K562 (cell line): ENCODE measurements around the gene PTCRA. TPM values are rescaled to one million over a fixed set of nuclear protein-coding genes. Genes with fewer than 3 reads are reported as not detected.

Experiments
- ATAC-seq: fragments of 200-7000 bp; cut with Tn5 transposase; 3 replicates; pipeline ENCODE4 v1.9.1; 2020; ENCODE audit warnings: moderate library complexity
- BruUV-seq: library from RNA; stranded (reverse); fragments of 400-500 nt; replicated peaks from 2 replicates; lab custom pipeline; 2021; lab: Mats Ljungman, UMichigan
- CTCF ChIA-PET: fragments of 300-600 bp; formaldehyde crosslinking; extraction: SDS; loops from one replicate; lab custom pipeline; 2021; ENCODE audit warnings: low intra/inter-chr PET ratio; lab: Yijun Ruan, JAX
- POLR2A ChIA-PET: fragments of 300-600, 350-650 bp; sonication (Branson Sonifier 250); formaldehyde crosslinking; extraction: SDS; loops from one replicate; lab custom pipeline; 2021; ENCODE audit warnings: antibody characterized with exemption, inconsistent platforms; lab: Yijun Ruan, JAX
- DNase-seq, 4 experiments: peaks; one replicate each; pipeline versions ENCODE4 v3.0.0 to v3.0.0-alpha.2; 2011 to 2018; ENCODE audit warnings: low spot score in 3 of 4, mixed read lengths in 3 of 4; ENCODE audit errors: extremely low read depth in 1 of 4
- FAIRE-seq: peaks from 2 replicates; lab custom pipeline; 2011; peaks lifted over from hg19 to GRCh38; lab: Jason Lieb, UNC
- H2AFZ ChIP-seq: 2 replicates; pipeline ENCODE4 v1.6.0; 2011; ENCODE audit warnings: low read depth, low read length, control low read depth, inconsistent platforms
- H3K27ac ChIP-seq: fragments of 200-600 bp; 3 replicates; pipeline ENCODE4 v1.8.0; 2011; ENCODE audit warnings: low read depth, mild to moderate bottlenecking, control low read depth, inconsistent platforms, low read length, moderate library complexity, mixed read lengths; ENCODE audit errors: extremely low read depth
- H3K27me3 ChIP-seq, 2 experiments: fragments of 300-600 bp in 1 of 2; 2 replicates in 1 of 2; 3 replicates in 1 of 2; pipeline versions ENCODE4 v1.6.0 to v1.8.0; 2011; ENCODE audit warnings: inconsistent platforms in 2 of 2, low read length in 2 of 2, mild to moderate bottlenecking in 1 of 2, mixed read lengths in 1 of 2, moderate library complexity in 1 of 2; ENCODE audit not compliant: control insufficient read depth in 2 of 2, insufficient read depth in 2 of 2
- H3K36me3 ChIP-seq: fragments of 300-600 bp; 3 replicates; pipeline ENCODE4 v1.8.0; 2011; ENCODE audit warnings: mild to moderate bottlenecking, low read length, inconsistent platforms; ENCODE audit not compliant: control insufficient read depth, insufficient read depth
- H3K4me1 ChIP-seq, 2 experiments: fragments of 200-600 bp in 1 of 2; replicated peaks in 1 of 2; 2 replicates in 1 of 2; 3 replicates in 1 of 2; pipeline versions ENCODE4 v1.5.1 to v1.8.0; 2011; ENCODE audit warnings: inconsistent platforms in 2 of 2, low read length in 2 of 2, mild to moderate bottlenecking in 1 of 2, mixed read lengths in 1 of 2, moderate library complexity in 1 of 2; ENCODE audit not compliant: control insufficient read depth in 2 of 2, insufficient read depth in 2 of 2
- H3K4me2 ChIP-seq: 2 replicates; pipeline ENCODE4 v1.6.1; 2011; ENCODE audit warnings: low read length, control low read depth, inconsistent platforms, mixed read lengths; ENCODE audit not compliant: insufficient read depth
- H3K4me3 ChIP-seq: fragments of 200-600 bp; sonication (generic), shearing (Covaris generic); 2 replicates; pipeline ENCODE4 v1.5.1; 2016; ENCODE audit warnings: control low read depth, inconsistent platforms
- H3K79me2 ChIP-seq: fragments of 200-600 bp; 3 replicates; pipeline ENCODE4 v1.8.0; 2011; ENCODE audit warnings: low read length, inconsistent platforms; ENCODE audit not compliant: control insufficient read depth, insufficient read depth
- H3K9ac ChIP-seq, 2 experiments: 2 replicates each; pipeline versions ENCODE4 v1.6.0 to v1.6.1; 2011; ENCODE audit warnings: low read depth in 2 of 2, low read length in 2 of 2, control low read depth in 1 of 2, inconsistent platforms in 1 of 2, mild to moderate bottlenecking in 1 of 2, mixed read lengths in 1 of 2; ENCODE audit not compliant: insufficient read depth in 1 of 2
- H3K9me1 ChIP-seq: one replicate; pipeline ENCODE4 v1.6.0; 2011; ENCODE audit warnings: inconsistent platforms, mild to moderate bottlenecking, low read length, moderate library complexity; ENCODE audit not compliant: control insufficient read depth, insufficient read depth
- H3K9me3 ChIP-seq: replicated peaks from 2 replicates; pipeline ENCODE4 v1.5.1; 2011; ENCODE audit warnings: low read depth, low read length, inconsistent platforms; ENCODE audit not compliant: control insufficient read depth, insufficient read depth
- H4K20me1 ChIP-seq: replicated peaks from 2 replicates; pipeline ENCODE4 v1.6.1; 2011; ENCODE audit warnings: low read length, inconsistent platforms, mixed read lengths; ENCODE audit not compliant: control insufficient read depth, insufficient read depth
- NR2C2 ChIP-seq, 2 experiments: fragments of 200-800 bp in 1 of 2; sonication (Bioruptor generic) in 1 of 2; sonication (generic) in 1 of 2; formaldehyde crosslinking in 1 of 2; IDR thresholded peaks; 2 replicates each; pipeline versions ENCODE4 v1.6.1 to v1.8.0; 2016 to 2022; ENCODE audit warnings: mild to moderate bottlenecking in 1 of 2, missing compliant biosample characterization in 1 of 2, missing genetic modification characterization in 1 of 2, missing genetic modification reagents in 1 of 2
- ZC3H4 ChIP-seq: sonication (generic); formaldehyde crosslinking; IDR thresholded peaks from 2 replicates; pipeline ENCODE4 v1.9.0; 2021; ENCODE audit warnings: missing genetic modification reagents, borderline replicate concordance
- WGBS: fragments of 100-300 bp; shearing (Covaris generic); methylation state at CpG from one replicate; pipeline ENCODE4 v1.1.6; 2016; ENCODE audit warnings: low coverage, mixed read lengths; ENCODE audit not compliant: insufficient coverage; ENCODE audit errors: missing lambda C conversion rate; 5-methylcytosine and 5-hydroxymethylcytosine counted together
- in situ Hi-C: fragments of 300-500 bp; cut with MboI; formaldehyde crosslinking; loops from 4 replicates; pipeline ENCODE4 v1.15.0; 2018; ENCODE audit warnings: inconsistent platforms, mixed read lengths
- intact Hi-C: fragments of 100-400 bp; cut with micrococcal nuclease; formaldehyde crosslinking; loops from 2 replicates; pipeline ENCODE4 v1.14.2; 2022
- polyA plus RNA-seq, 8 experiments: library from polyadenylated mRNA; depleted of rRNA in 4 of 8; stranded (reverse) in 5 of 8; unstranded in 3 of 8; fragments of >200 nt; fragmentation: Nextera tagmentation in 2 of 8; fragmentation: Illumina TruSeq in 1 of 8; extraction: Ambion mirVana in 2 of 8; extraction: Trizol in 1 of 8; gene quantifications; 2 replicates each; pipeline versions ENCODE4 v1.2.1 to v1.2.3, GENCODE V29; 2011 to 2014; ENCODE audit warnings: inconsistent platforms in 1 of 8, missing spikeins in 1 of 8
- total RNA-seq, 7 experiments: library from RNA; depleted of rRNA in 6 of 7; stranded (reverse); fragments of >200 nt in 6 of 7; fragmentation: Illumina TruSeq in 2 of 7; extraction: Trizol in 2 of 7; gene quantifications; 2 replicates each; pipeline versions ENCODE4 v1.2.1 to v1.2.3, GENCODE V29; 2011 to 2021; ENCODE audit warnings: low replicate concordance in 1 of 7

PTCRA gene
- total and polyA plus RNA-seq, 9 of the 15 experiments (the other 6 are each of a cell fraction or from before 2014, with no cell fraction given): 0.21 TPM; not detected in 8

DNA sequence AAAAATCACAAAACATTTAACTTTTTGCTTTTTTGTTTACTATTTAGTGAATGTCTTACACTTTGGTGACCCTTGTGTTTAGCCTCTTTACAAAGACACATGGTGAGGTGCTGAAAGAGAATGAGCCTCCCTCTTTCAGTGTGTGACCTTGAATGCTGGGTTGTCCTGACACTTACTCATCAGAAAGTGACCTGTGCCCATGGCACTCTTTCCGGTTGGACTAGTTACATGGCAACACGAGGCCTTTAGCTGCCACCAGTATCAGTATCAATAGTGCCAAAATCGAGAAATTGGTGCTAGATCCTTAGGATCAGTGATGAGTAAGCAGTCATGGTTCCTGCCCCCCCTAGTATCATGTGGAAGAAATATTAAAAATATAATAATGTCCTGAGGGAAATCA is 38.2 kb upstream of the PTCRA start:
- in situ Hi-C loops (loop anchor here (5.0 kb wide), 1 partner anchor 215 kb away; no protein-coding TSS in a partner anchor), intact Hi-C loops (loop anchor here (1.0 to 10.0 kb wide), 7 partner anchors 95 to 1095 kb away; partner anchors contain the start of genes BICRAL and PRICKLE4)
- BruUV-seq: no TSS peak
- FAIRE-seq (no peak), DNase-seq (no peak), ATAC-seq (no peak)
- Histone ChIP-seq H3K9me3 (no peaks in the 10 kb centered on the region), H3K27me3 (no peaks in the 10 kb centered on the region), H3K79me2 (peaks cover 36% of the 10 kb centered on the region), H2AFZ (peak overlapping the region; percentile 37; the same call in 1 of the 2 replicates), H3K9me1 (no peaks in the 10 kb centered on the region), H4K20me1 (no peaks in the 10 kb centered on the region), H3K4me2 (no peak overlapping the region), H3K9ac (no peak overlapping the region), H3K27ac (no peak overlapping the region), H3K4me1 (peaks cover 0 to 20% of the 10 kb centered on the region in 2 experiments; a peak in 3 of 5 replicates), H3K36me3 (peaks cover 16% of the 10 kb centered on the region), H3K4me3 (no peak overlapping the region)
- 0 out of 2 replicates have a peak, but pooled peaks have one; percentile 1 for TF ChIP-seq ZC3H4
- TF ChIP-seq NR2C2 (CRISPR knock-in tag; IDR thresholded peaks at IDR 0.05): no peak
- TF ChIP-seq NR2C2 (tag; IDR thresholded peaks at IDR 0.05): no peak
- POLR2A ChIA-PET: interaction anchor here (0.7 to 1.2 kb wide), 3 partner anchors 29 to 284 kb away, joined by 3 to 5 read pairs (median 3); no protein-coding TSS in a partner anchor
- CTCF ChIA-PET: interaction anchor here (0.7 to 2.5 kb wide), 7 partner anchors 21 to 1098 kb away, joined by 3 to 25 read pairs (median 3); partner anchors contain the start of gene FRS3
- 41% methylated on average over 3 of the region's 3 CpGs for WGBS
